Esophagus muscularis mucosa (tissue), 4 donors: ENCODE measurements around the gene PCDH12.

Experiments used
- EP300 ChIP-seq: sonication (generic); formaldehyde crosslinking; IDR thresholded peaks from one replicate; pipeline ENCODE4 v1.6.1; 2017; ENCODE audit warnings: antibody characterized with exemption
- POLR2A ChIP-seq: fragments of 450-650 bp; IDR thresholded peaks from one replicate; pipeline ENCODE4 v1.6.1; 2017; ENCODE audit warnings: antibody characterized with exemption, moderate library complexity, mild to moderate bottlenecking, low read depth
- TF ChIP-seq, protein P1 (sequence below), 3 experiments: fragments of 200-600 bp in 2 of 3; fragments of 450-650 bp in 1 of 3; sonication (generic) in 2 of 3; IDR thresholded peaks; one replicate each; pipeline ENCODE4 v1.5.1; 2017 to 2019; ENCODE audit warnings: antibody characterized with exemption in 3 of 3, mild to moderate bottlenecking in 2 of 3, moderate library complexity in 1 of 3

DNA sequence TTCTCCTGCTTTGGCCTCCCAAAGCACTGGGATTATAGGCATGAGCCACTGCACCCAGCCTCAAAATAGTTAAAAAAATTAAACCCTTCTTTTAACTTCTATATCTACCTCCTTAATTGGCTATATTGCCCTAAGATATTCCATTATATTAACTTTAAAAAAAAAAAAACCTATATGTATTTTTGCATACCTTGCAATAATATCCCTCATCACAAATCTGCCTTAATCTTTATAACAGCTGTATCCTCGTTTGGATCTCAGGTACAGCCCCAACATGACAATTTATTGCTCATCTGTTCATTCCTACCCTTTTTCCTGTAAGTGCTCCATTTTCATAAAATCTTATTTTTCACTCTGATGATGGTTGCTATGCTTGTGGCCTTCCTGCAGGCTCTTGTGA, 42.2 kb upstream of the PCDH12 start:
- TF ChIP-seq, protein P1, sequence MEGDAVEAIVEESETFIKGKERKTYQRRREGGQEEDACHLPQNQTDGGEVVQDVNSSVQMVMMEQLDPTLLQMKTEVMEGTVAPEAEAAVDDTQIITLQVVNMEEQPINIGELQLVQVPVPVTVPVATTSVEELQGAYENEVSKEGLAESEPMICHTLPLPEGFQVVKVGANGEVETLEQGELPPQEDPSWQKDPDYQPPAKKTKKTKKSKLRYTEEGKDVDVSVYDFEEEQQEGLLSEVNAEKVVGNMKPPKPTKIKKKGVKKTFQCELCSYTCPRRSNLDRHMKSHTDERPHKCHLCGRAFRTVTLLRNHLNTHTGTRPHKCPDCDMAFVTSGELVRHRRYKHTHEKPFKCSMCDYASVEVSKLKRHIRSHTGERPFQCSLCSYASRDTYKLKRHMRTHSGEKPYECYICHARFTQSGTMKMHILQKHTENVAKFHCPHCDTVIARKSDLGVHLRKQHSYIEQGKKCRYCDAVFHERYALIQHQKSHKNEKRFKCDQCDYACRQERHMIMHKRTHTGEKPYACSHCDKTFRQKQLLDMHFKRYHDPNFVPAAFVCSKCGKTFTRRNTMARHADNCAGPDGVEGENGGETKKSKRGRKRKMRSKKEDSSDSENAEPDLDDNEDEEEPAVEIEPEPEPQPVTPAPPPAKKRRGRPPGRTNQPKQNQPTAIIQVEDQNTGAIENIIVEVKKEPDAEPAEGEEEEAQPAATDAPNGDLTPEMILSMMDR (IDR thresholded peaks at IDR 0.05), result no peak
- no peak for TF ChIP-seq POLR2A
- TF ChIP-seq EP300, result no peak
